Lower leg skin (tissue), 4 donors: ENCODE results near the gene DYNLT1. TPM values are rescaled to one million over a fixed set of nuclear protein-coding genes. Genes with fewer than 3 reads are reported as not detected.

Source experiments
- DNase-seq, 2 donors: peaks; one replicate each; pipeline ENCODE4 v3.0.0-alpha.2; 2019; ENCODE audit warnings: low spot score in 2 of 2
- H3K4me3 ChIP-seq: fragments of 200-600 bp; sonication (generic); 2 replicates; pipeline ENCODE4 v1.5.1; 2017; ENCODE audit warnings: mild to moderate bottlenecking, low read depth; ENCODE audit not compliant: poor library complexity, severe bottlenecking
- CTCF ChIP-seq, 3 donors: fragments of 450-650 bp; IDR thresholded peaks; one replicate each; pipeline ENCODE4 v1.5.1; 2016; ENCODE audit warnings: antibody characterized with exemption in 3 of 3, mild to moderate bottlenecking in 3 of 3, moderate library complexity in 2 of 3
- POLR2A ChIP-seq, 2 donors: fragments of 450-650 bp; IDR thresholded peaks; one replicate each; pipeline ENCODE4 v1.6.1; 2016 to 2017; ENCODE audit warnings: antibody characterized with exemption in 2 of 2, mild to moderate bottlenecking in 1 of 2, moderate library complexity in 1 of 2
- WGBS, 2 donors: methylation state at CpG; one replicate each; pipeline ENCODE4 v1.1.5; 2018; 5-methylcytosine and 5-hydroxymethylcytosine counted together
- intact Hi-C: fragments of 100-400 bp; cut with DNase I; formaldehyde crosslinking; loops from one replicate; pipeline ENCODE4 v1.15.0; 2023; ENCODE audit warnings: low total_unique reads
- total RNA-seq, 4 donors: library from RNA; depleted of rRNA; stranded (reverse); fragments of >200 nt; gene quantifications; one replicate each; pipeline ENCODE4 v1.1.0, GENCODE V29; 2016

The DYNLT1 gene
- total RNA-seq, 4 donors from 2014 or later, result 27.0 to 48.6 (median 36.3) TPM

- DNase-seq, result no peak
- no peak for TF ChIP-seq POLR2A (IDR thresholded peaks at IDR 0.05)
- TF ChIP-seq CTCF (IDR thresholded peaks at IDR 0.05), result no peak
- intact Hi-C loops, result no loop called here
- WGBS, 2 donors, result 67 to 77% methylated on average over 14 of the region's 14 CpGs
- H3K4me3 ChIP-seq, result no peak overlapping the region
Observed at GRCh38 chr6:158666628-158667359, 22.3 kb upstream of the DYNLT1 start.

GRCh38 chr6:158665332-158665731 lies 20.8 kb upstream of the DYNLT1 start:
- DNase-seq, result peak in 1 of 2 donors; percentile 49
- no peak overlapping the region for H3K4me3 ChIP-seq
- intact Hi-C loops, result no loop called here
- TF ChIP-seq CTCF (IDR thresholded peaks at IDR 0.05) (no peak), POLR2A (IDR thresholded peaks at IDR 0.05) (no peak)
- WGBS, 2 donors, result 88 to 93% methylated on average over 18 of the region's 18 CpGs

- intact Hi-C loops, result no loop called here
- H3K4me3 ChIP-seq, result no peak overlapping the region
- 31 to 34% methylated on average over 11 of the region's 11 CpGs for WGBS, 2 donors
- DNase-seq, result no peak
- no peak for TF ChIP-seq CTCF (IDR thresholded peaks at IDR 0.05)
- no peak for TF ChIP-seq POLR2A (IDR thresholded peaks at IDR 0.05)
Observed at GRCh38 chr6:158663625-158664165, 19.2 kb upstream of the DYNLT1 start.

- no peak for DNase-seq
- intact Hi-C loops, result no loop called here
- TF ChIP-seq CTCF (IDR thresholded peaks at IDR 0.05) (no peak), POLR2A (IDR thresholded peaks at IDR 0.05) (no peak)
- WGBS, 2 donors, result 34 to 37% methylated on average over 27 of the region's 27 CpGs
- no peak overlapping the region for H3K4me3 ChIP-seq
Observed at GRCh38 chr6:158662954-158663624, 18.5 kb upstream of the DYNLT1 start.

GRCh38 chr6:158662607-158662953 lies 18.0 kb upstream of the DYNLT1 start:
- H3K4me3 ChIP-seq, result no peak overlapping the region
- WGBS, 2 donors, result 50 to 59% methylated on average over 3 of the region's 3 CpGs
- no peak for DNase-seq
- intact Hi-C loops, result no loop called here
- no peak for TF ChIP-seq POLR2A (IDR thresholded peaks at IDR 0.05)
- TF ChIP-seq CTCF (IDR thresholded peaks at IDR 0.05), result no peak
